Suprapubic skin (tissue), 4 donors: ENCODE measurements around the gene SPRYD3. TPM values are rescaled to one million over a fixed set of nuclear protein-coding genes. Genes with fewer than 3 reads are reported as not detected.
"Not testable (repeated sequence)": the region's sequence is repeated elsewhere in the genome, so short reads cannot be mapped to it uniquely, and the experiment has no call there.

ENCODE experiments used
- DNase-seq, 2 donors: peaks; one replicate each; pipeline ENCODE4 v3.0.0-alpha.2; 2019; ENCODE audit warnings: low spot score in 2 of 2
- H3K27ac ChIP-seq: fragments of 200-600 bp; sonication (generic); one replicate; pipeline ENCODE4 v1.5.1; 2019
- H3K27me3 ChIP-seq: fragments of 200-600 bp; sonication (generic); one replicate; pipeline ENCODE4 v1.5.1; 2019
- H3K36me3 ChIP-seq: fragments of 200-600 bp; sonication (generic); one replicate; pipeline ENCODE4 v1.5.1; 2019
- H3K4me1 ChIP-seq: fragments of 200-600 bp; sonication (generic); one replicate; pipeline ENCODE4 v1.5.1; 2019
- H3K4me3 ChIP-seq: fragments of 200-600 bp; sonication (generic); one replicate; pipeline ENCODE4 v1.5.1; 2019; ENCODE audit warnings: mild to moderate bottlenecking
- H3K9me3 ChIP-seq: fragments of 200-600 bp; sonication (generic); one replicate; pipeline ENCODE4 v1.5.1; 2019
- CTCF ChIP-seq, 2 donors: fragments of 200-600 bp in 1 of 2; fragments of 450-650 bp in 1 of 2; sonication (generic) in 1 of 2; IDR thresholded peaks; one replicate each; pipeline ENCODE4 v1.5.1; 2016 to 2019; ENCODE audit warnings: antibody characterized with exemption in 2 of 2, mild to moderate bottlenecking in 1 of 2, moderate library complexity in 1 of 2
- EP300 ChIP-seq: sonication (generic); formaldehyde crosslinking; IDR thresholded peaks from one replicate; pipeline ENCODE4 v1.6.1; 2017; ENCODE audit warnings: antibody characterized with exemption
- POLR2A ChIP-seq, 2 donors: fragments of 450-650 bp; IDR thresholded peaks; one replicate each; pipeline ENCODE4 v1.6.1; 2017; ENCODE audit warnings: antibody characterized with exemption in 2 of 2, mild to moderate bottlenecking in 2 of 2, moderate library complexity in 2 of 2
- POLR2AphosphoS5 ChIP-seq, 3 donors: sonication (generic); formaldehyde crosslinking; IDR thresholded peaks; one replicate each; pipeline ENCODE4 v1.6.1; 2017; ENCODE audit warnings: antibody characterized with exemption in 3 of 3
- WGBS: methylation state at CpG from one replicate; pipeline ENCODE4 v1.1.5; 2018; 5-methylcytosine and 5-hydroxymethylcytosine counted together
- total RNA-seq, 4 donors: library from RNA; depleted of rRNA; stranded (reverse); fragments of >200 nt; gene quantifications; one replicate each; pipeline ENCODE4 v1.1.0, GENCODE V29; 2016

The SPRYD3 gene
- total RNA-seq, 4 donors from 2014 or later, result 26.4 to 44.0 (median 34.4) TPM

- TF ChIP-seq CTCF (IDR thresholded peaks at IDR 0.05) (no peak), POLR2A (IDR thresholded peaks at IDR 0.05) (no peak), POLR2AphosphoS5 (IDR thresholded peaks at IDR 0.05) (no peak), EP300 (no peak)
- Histone ChIP-seq H3K27me3 (no peaks in the 10 kb centered on the region), H3K9me3 (no peaks in the 10 kb centered on the region), H3K27ac (peak overlapping the region; percentile 85), H3K36me3 (peaks cover 4% of the 10 kb centered on the region), H3K4me3 (peak overlapping the region; percentile 61), H3K4me1 (peaks cover 46% of the 10 kb centered on the region)
- peak; percentile 57 to 68 for DNase-seq
- WGBS, result 30% methylated on average over 9 of the region's 9 CpGs
Measured at GRCh38 chr12:53096759-53097158, 17.6 kb upstream of the SPRYD3 start.

DNA sequence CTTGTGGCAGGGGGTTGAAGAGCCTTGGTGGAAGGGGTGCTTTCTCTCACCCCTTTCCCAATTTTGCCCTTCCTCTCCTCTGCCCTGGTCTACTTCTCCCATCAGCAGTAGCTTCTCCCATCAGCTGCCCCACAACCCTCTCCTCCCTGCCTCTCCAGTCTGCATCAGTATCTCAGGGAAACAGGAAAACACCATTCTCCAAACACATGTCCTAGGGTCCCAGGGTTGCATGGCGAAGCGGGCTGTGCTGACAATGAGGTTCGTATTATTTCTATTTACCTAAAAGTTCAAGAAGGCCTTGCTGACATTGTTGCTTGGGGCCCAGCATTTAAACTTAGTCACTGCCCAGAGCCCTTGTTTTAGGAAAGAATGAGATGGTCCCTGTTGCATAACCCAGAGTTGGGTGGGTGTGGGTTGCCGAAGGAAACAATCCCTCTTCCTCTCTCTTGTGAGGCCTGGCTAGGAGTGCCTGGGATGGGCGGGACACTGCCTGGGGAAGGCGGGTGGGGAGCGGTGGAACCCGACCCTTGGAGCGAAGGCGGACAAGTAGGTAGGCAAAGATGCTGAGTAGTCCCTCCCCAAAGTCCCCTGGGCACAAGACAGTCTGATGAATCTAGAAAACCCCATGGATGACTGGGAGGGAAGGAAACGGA, 17.0 kb upstream of the SPRYD3 start:
- 37% methylated on average over 11 of the region's 11 CpGs for WGBS
- Histone ChIP-seq H3K9me3 (no peaks in the 10 kb centered on the region), H3K4me1 (peaks cover 46% of the 10 kb centered on the region), H3K36me3 (peaks cover 1% of the 10 kb centered on the region), H3K27me3 (no peaks in the 10 kb centered on the region), H3K4me3 (peak overlapping the region; percentile 61), H3K27ac (peak overlapping the region; percentile 85)
- DNase-seq, result peak; percentile 88 to 90
- no peak for TF ChIP-seq POLR2A (IDR thresholded peaks at IDR 0.05)
- TF ChIP-seq CTCF (IDR thresholded peaks at IDR 0.05), result no peak
- no peak for TF ChIP-seq EP300
- peak in 2 of 3 donors; percentile 59 to 61 for TF ChIP-seq POLR2AphosphoS5 (IDR thresholded peaks at IDR 0.05)

- DNase-seq, result peak in 1 of 2 donors; percentile 38
- not testable (repeated sequence) for H3K36me3 ChIP-seq, H3K4me3 ChIP-seq, H3K27me3 ChIP-seq, H3K9me3 ChIP-seq
- 97% methylated on average over 3 of the region's 3 CpGs for WGBS
- H3K27ac ChIP-seq, result peak overlapping the region; percentile 85
- peaks cover 45% of the 10 kb centered on the region for H3K4me1 ChIP-seq
Measured at GRCh38 chr12:53095596-53095895, 16.4 kb upstream of the SPRYD3 start.

GRCh38 chr12:53094796-53095595, 15.8 kb upstream of the SPRYD3 start:
- H3K27ac ChIP-seq, result not testable (repeated sequence)
- peaks cover 39% of the 10 kb centered on the region for H3K4me1 ChIP-seq

GRCh38 chr12:53094394-53094787, 15.2 kb upstream of the SPRYD3 start:
- Histone ChIP-seq H3K9me3 (no peaks in the 10 kb centered on the region), H3K4me1 (peaks cover 35% of the 10 kb centered on the region), H3K27ac (no peak overlapping the region), H3K27me3 (no peaks in the 10 kb centered on the region), H3K36me3 (no peaks in the 10 kb centered on the region), H3K4me3 (no peak overlapping the region)
- WGBS, result 73% methylated on average over 6 of the region's 6 CpGs
- no peak for TF ChIP-seq CTCF (IDR thresholded peaks at IDR 0.05)
- TF ChIP-seq POLR2AphosphoS5 (IDR thresholded peaks at IDR 0.05), result no peak
- TF ChIP-seq EP300, result no peak
- no peak for TF ChIP-seq POLR2A (IDR thresholded peaks at IDR 0.05)
- DNase-seq, result peak in 1 of 2 donors; percentile 45

More at GRCh38 chr12:53094796-53095595, 15.8 kb upstream of the SPRYD3 start:
- not testable (repeated sequence) for DNase-seq, H3K36me3 ChIP-seq, H3K4me3 ChIP-seq, H3K9me3 ChIP-seq, H3K27me3 ChIP-seq
- WGBS, result 95% methylated on average over 5 of the region's 5 CpGs

DNA sequence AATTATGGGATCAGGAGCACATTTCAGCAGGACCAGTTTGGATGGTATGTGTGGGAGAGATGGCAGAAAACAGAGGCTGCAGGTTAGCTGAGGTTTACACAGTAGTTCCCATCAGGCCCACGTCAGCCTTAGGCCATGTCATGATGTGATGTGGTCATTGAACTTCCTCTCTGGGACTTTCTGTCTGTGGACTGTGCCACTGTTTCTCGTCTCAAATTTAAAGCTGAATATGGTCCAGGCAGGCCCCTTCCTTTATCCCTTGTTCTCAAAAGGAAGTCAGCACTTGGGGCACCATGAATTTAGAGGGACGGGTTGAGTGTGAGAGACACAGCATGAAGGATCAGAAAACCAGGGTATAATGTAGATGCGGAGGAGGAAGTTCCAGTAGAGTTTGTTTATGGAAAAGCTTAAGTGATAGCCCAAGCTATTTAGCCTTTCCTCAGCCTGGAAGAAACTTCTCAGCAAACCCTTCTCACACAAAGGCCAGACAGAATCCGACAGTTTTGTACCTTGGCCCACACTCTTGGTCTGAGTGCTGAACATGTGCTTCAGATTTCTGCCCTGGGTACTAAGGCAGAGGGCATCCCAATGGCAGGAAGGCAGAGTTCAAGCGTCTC, 14.7 kb upstream of the SPRYD3 start:
- TF ChIP-seq POLR2A (IDR thresholded peaks at IDR 0.05), result no peak
- H3K27me3 ChIP-seq, result no peaks in the 10 kb centered on the region
- 73% methylated on average over 6 of the region's 6 CpGs for WGBS
- peak in 1 of 2 donors; percentile 37 for DNase-seq
- H3K9me3 ChIP-seq, result no peaks in the 10 kb centered on the region
- no peak overlapping the region for H3K27ac ChIP-seq
- no peaks in the 10 kb centered on the region for H3K36me3 ChIP-seq
- no peak overlapping the region for H3K4me3 ChIP-seq
- peaks cover 29% of the 10 kb centered on the region for H3K4me1 ChIP-seq
